ENCODE results near the gene CLDND2. TPM values are rescaled to one million over a fixed set of nuclear protein-coding genes. Genes with fewer than 3 reads are reported as not detected.

Gene CLDND2
- total and polyA plus RNA-seq, 4 experiments from 2014 or later = 1.5 to 2.0 TPM; not detected in 2

Other genes starting within 250 kb of the CLDND2 start
- gene SIGLEC9, start 244.1 kb downstream of the CLDND2 start, total RNA-seq = 1 to 10 TPM; 3.4 to 3.9 TPM
- 1 to 10 TPM; 2.4 to 2.6 TPM for gene SIGLEC9, start 244.1 kb downstream of the CLDND2 start, polyA plus RNA-seq
- under 1 TPM; 0.25 to 0.52 TPM for gene SIGLEC7, start 226.7 kb downstream of the CLDND2 start, total RNA-seq
- gene SIGLEC7, start 226.7 kb downstream of the CLDND2 start, polyA plus RNA-seq = under 1 TPM in 1 of 2 donors, not detected in 1; 0.57 TPM
- under 1 TPM; 0.47 to 0.58 TPM for gene CD33, start 143.9 kb downstream of the CLDND2 start, total RNA-seq
- gene CD33, start 143.9 kb downstream of the CLDND2 start, polyA plus RNA-seq = not detected
- not detected for gene SIGLECL1, start 117.9 kb downstream of the CLDND2 start, total RNA-seq
- not detected for gene SIGLECL1, start 117.9 kb downstream of the CLDND2 start, polyA plus RNA-seq
- not detected for gene IGLON5, start 57.4 kb downstream of the CLDND2 start, total RNA-seq
- gene IGLON5, start 57.4 kb downstream of the CLDND2 start, polyA plus RNA-seq = not detected
- under 1 TPM; 0.22 to 0.26 TPM for gene VSIG10L, start 26.9 kb downstream of the CLDND2 start, total RNA-seq
- gene VSIG10L, start 26.9 kb downstream of the CLDND2 start, polyA plus RNA-seq = under 1 TPM in 1 of 2 donors, not detected in 1; 0.17 TPM
- gene ETFB, start 2.6 kb downstream of the CLDND2 start, total RNA-seq = 10 to 100 TPM; 51.4 to 53.9 TPM
- 10 to 100 TPM; 65.2 to 97.0 TPM for gene ETFB, start 2.6 kb downstream of the CLDND2 start, polyA plus RNA-seq
- 1 to 10 TPM; 2.7 to 2.8 TPM for gene NKG7, start 3.7 kb upstream of the CLDND2 start, total RNA-seq
- 10 to 100 TPM; 36.5 to 44.3 TPM for gene NKG7, start 3.7 kb upstream of the CLDND2 start, polyA plus RNA-seq
- gene LIM2, start 19.0 kb upstream of the CLDND2 start, total RNA-seq = not detected
- gene LIM2, start 19.0 kb upstream of the CLDND2 start, polyA plus RNA-seq = not detected
- not detected for gene C19orf84, start 21.6 kb upstream of the CLDND2 start, total RNA-seq
- not detected for gene C19orf84, start 21.6 kb upstream of the CLDND2 start, polyA plus RNA-seq
- gene SIGLEC10, start 48.6 kb upstream of the CLDND2 start, total RNA-seq = under 1 TPM in 1 of 2 experiments, not detected in 1; 0.12 TPM
- gene SIGLEC10, start 48.6 kb upstream of the CLDND2 start, polyA plus RNA-seq = under 1 TPM in 1 of 2 donors, not detected in 1; 0.39 TPM
- not detected for gene SIGLEC8, start 89.5 kb upstream of the CLDND2 start, total RNA-seq
- gene SIGLEC8, start 89.5 kb upstream of the CLDND2 start, polyA plus RNA-seq = not detected
- not detected for gene CEACAM18, start 109.5 kb upstream of the CLDND2 start, total RNA-seq
- gene CEACAM18, start 109.5 kb upstream of the CLDND2 start, polyA plus RNA-seq = not detected
- not detected for gene SIGLEC12, start 132.8 kb upstream of the CLDND2 start, total RNA-seq
- gene SIGLEC12, start 132.8 kb upstream of the CLDND2 start, polyA plus RNA-seq = not detected
- not detected for gene SIGLEC6, start 162.7 kb upstream of the CLDND2 start, total RNA-seq
- gene SIGLEC6, start 162.7 kb upstream of the CLDND2 start, polyA plus RNA-seq = under 1 TPM in 1 of 2 donors, not detected in 1; 0.10 TPM
- gene ZNF175, start 202.3 kb upstream of the CLDND2 start, total RNA-seq = 10 to 100 TPM; 17.1 to 17.4 TPM
- gene ZNF175, start 202.3 kb upstream of the CLDND2 start, polyA plus RNA-seq = 1 to 10 TPM in 1 of 2 donors, under 1 TPM in 1; 0.65 to 2.6 TPM

All from CD4-positive, alpha-beta memory T cell (primary cell).